ENCODE data around the gene DDB1. TPM values are rescaled to one million over a fixed set of nuclear protein-coding genes. Genes with fewer than 3 reads are reported as not detected.

The DDB1 gene
- total and polyA plus RNA-seq, 2 of the 4 experiments (the other 2 are of a cell fraction) = 221 to 412 TPM

DNA sequence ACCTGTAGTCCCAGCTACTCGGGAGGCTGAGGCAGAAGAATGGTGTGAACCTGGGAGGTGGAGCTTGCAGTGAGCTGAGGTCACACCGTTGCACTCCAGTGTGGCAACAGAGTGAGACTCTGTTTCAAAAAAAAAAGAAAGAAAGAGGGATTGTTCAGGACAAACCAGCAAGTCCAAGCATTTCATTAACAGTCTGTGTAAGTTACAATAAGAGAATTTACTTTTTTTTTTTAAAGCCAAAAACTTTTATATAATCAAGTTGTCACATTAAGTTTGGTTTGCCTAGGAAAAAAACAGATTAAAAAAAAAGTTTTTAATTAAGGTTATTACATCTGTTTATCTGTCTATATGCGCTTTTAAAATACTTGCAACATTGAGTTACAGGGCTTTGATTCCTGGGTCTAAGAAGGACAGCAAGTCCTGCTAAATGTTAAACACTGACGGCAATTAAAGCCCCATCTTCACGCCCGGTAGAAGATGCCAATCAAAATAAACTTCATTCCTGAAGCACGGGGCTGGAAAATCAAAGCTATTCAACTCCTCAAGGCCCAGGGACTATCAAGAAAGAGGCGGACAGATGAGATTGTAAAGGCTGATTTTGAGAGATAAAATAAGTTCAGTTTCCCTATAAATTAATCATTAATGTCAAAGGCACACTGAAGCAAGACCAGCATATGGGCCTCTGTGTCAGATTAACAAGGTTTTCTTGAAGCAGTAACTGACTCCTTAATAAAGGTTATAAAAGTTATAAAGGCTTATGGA, 39.9 kb upstream of the DDB1 start:
- Histone ChIP-seq H3K56ac (ENCODE audit: extremely low read depth, insufficient read depth, low read length) (no peak overlapping the region), H3K9me1 (ENCODE audit: insufficient read depth, low read length) (peaks cover under 1% of the 10 kb centered on the region; the same call in 1 of the 2 replicates), H2AK5ac (ENCODE audit: low read depth, low read length) (no peak overlapping the region), H3K4me2 (ENCODE audit: low read depth, low read length) (no peak overlapping the region), H2BK5ac (ENCODE audit: low read depth, low read length, poor library complexity, severe bottlenecking) (no peak overlapping the region), H4K91ac (ENCODE audit: insufficient read depth, low read depth, low read length) (no peak overlapping the region), H3K27me3 (ENCODE audit: control insufficient read depth, insufficient read depth, low read length) (no peaks in the 10 kb centered on the region), H2BK120ac (ENCODE audit: low read depth, low read length) (no peak overlapping the region), H2BK20ac (ENCODE audit: low read depth, low read length) (no peak overlapping the region), H3K79me1 (ENCODE audit: low read depth in 1 of 2, low read length in 2 of 2) (peaks cover 6 to 14% of the 10 kb centered on the region in 2 experiments; a peak in 3 of 4 replicates), H2BK15ac (ENCODE audit: low read depth, low read length) (no peak overlapping the region), H4K8ac (ENCODE audit: low read depth in 2 of 2, low read length in 2 of 2) (no peak overlapping the region), H3K36me3 (ENCODE audit: control insufficient read depth, insufficient read depth, low read length) (peaks cover 14% of the 10 kb centered on the region), H3K9me3 (ENCODE audit: control insufficient read depth, insufficient read depth, low read length) (0 out of 2 replicates have a peak, but pooled peaks cover 2% of the 10 kb centered on the region), H3K4me1 (ENCODE audit: control insufficient read depth, insufficient read depth, low read length) (peaks cover 9% of the 10 kb centered on the region), H3K4me3 (ENCODE audit: insufficient read depth, low read depth, low read length) (no peak overlapping the region), H4K20me1 (ENCODE audit: insufficient read depth, low read length) (no peaks in the 10 kb centered on the region), H3K18ac (ENCODE audit: low read depth, low read length) (no peak overlapping the region), H3K14ac (replicated peaks; ENCODE audit: low read depth, low read length) (no peak overlapping the region), H3K9ac (ENCODE audit: low read depth, low read length) (no peak overlapping the region), H3K4ac (ENCODE audit: low read depth, low read length) (no peak overlapping the region), H3K27ac (ENCODE audit: insufficient read depth, low read length) (no peak overlapping the region), H3K23ac (ENCODE audit: low read depth, low read length) (no peak overlapping the region), H2AK9ac (replicated peaks; ENCODE audit: low read depth, low read length, poor library complexity) (no peak overlapping the region), H4K5ac (ENCODE audit: low read depth, low read length) (no peak overlapping the region), H2AFZ (replicated peaks; ENCODE audit: low read length, poor library complexity) (no peak overlapping the region)
- ATAC-seq (ENCODE audit: low read depth) = no peak
- intact Hi-C loops (cut with micrococcal nuclease) = no loop called here
- TF ChIP-seq, protein P1, sequence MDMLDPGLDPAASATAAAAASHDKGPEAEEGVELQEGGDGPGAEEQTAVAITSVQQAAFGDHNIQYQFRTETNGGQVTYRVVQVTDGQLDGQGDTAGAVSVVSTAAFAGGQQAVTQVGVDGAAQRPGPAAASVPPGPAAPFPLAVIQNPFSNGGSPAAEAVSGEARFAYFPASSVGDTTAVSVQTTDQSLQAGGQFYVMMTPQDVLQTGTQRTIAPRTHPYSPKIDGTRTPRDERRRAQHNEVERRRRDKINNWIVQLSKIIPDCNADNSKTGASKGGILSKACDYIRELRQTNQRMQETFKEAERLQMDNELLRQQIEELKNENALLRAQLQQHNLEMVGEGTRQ (IDR thresholded peaks at IDR 0.05; ENCODE audit: low read depth, low read length) = no peak
- no peak for TF ChIP-seq MAZ (IDR thresholded peaks at IDR 0.05; ENCODE audit: borderline replicate concordance, low read depth, low read length)
- no peak for TF ChIP-seq NFE2L2 (IDR thresholded peaks at IDR 0.05; ENCODE audit: low read depth, low read length)
- no peak for TF ChIP-seq CEBPB (IDR thresholded peaks at IDR 0.05; ENCODE audit: low read depth, low read length)
- TF ChIP-seq, protein P2, sequence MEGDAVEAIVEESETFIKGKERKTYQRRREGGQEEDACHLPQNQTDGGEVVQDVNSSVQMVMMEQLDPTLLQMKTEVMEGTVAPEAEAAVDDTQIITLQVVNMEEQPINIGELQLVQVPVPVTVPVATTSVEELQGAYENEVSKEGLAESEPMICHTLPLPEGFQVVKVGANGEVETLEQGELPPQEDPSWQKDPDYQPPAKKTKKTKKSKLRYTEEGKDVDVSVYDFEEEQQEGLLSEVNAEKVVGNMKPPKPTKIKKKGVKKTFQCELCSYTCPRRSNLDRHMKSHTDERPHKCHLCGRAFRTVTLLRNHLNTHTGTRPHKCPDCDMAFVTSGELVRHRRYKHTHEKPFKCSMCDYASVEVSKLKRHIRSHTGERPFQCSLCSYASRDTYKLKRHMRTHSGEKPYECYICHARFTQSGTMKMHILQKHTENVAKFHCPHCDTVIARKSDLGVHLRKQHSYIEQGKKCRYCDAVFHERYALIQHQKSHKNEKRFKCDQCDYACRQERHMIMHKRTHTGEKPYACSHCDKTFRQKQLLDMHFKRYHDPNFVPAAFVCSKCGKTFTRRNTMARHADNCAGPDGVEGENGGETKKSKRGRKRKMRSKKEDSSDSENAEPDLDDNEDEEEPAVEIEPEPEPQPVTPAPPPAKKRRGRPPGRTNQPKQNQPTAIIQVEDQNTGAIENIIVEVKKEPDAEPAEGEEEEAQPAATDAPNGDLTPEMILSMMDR (conservative IDR thresholded peaks at IDR 0.05; ENCODE audit: low read depth, low read length) = no peak
- TF ChIP-seq BHLHE40 (IDR thresholded peaks at IDR 0.05; ENCODE audit: low read depth, low read length) = no peak
- TF ChIP-seq MXI1 (IDR thresholded peaks at IDR 0.05; ENCODE audit: borderline replicate concordance, low read depth, low read length) = no peak
- no peak for TF ChIP-seq RFX5 (IDR thresholded peaks at IDR 0.05; ENCODE audit: low read depth, low read length)
- no peak for TF ChIP-seq MAFK (IDR thresholded peaks at IDR 0.05; ENCODE audit: low read depth, low read length)
- no peak for TF ChIP-seq CHD1 (IDR thresholded peaks at IDR 0.05; ENCODE audit: low read depth, low read length)
- TF ChIP-seq RAD21 (IDR thresholded peaks at IDR 0.05; ENCODE audit: low read length) = no peak
- no peak for TF ChIP-seq SMC3 (IDR thresholded peaks at IDR 0.05; ENCODE audit: low read depth, low read length)
- no TSS peak for BruUV-seq (replicated peaks)
- dilution Hi-C loops (cut with HindIII; ENCODE audit: low sequenced_read_pairs, unreplicated experiment) = no loop called here
- 100% methylated on average over 1 of the region's 8 CpGs; no CpG with 5 or more reads in 1 of the 2 experiments for WGBS, 2 experiments (ENCODE audit: extremely low coverage in 2 of 2, insufficient read length in 1 of 2)
- no peak for DNase-seq
- POLR2A ChIA-PET (ENCODE audit: unreplicated experiment) = no interaction called here
- in situ Hi-C loops (cut with MboI; ENCODE audit: low sequenced_read_pairs) = no loop called here
- CTCF ChIA-PET = no interaction called here
